Cardiac muscle cell (in vitro differentiated cells and primary cell): ENCODE results near the gene LEPR. TPM values are rescaled to one million over a fixed set of nuclear protein-coding genes. Genes with fewer than 3 reads are reported as not detected.
A peak's percentile ranks its signal among the peaks of the same experiment; 100 is the strongest.

Source experiments
- DNase-seq, 2 donors: peaks; one replicate each; pipeline versions ENCODE4 v3.0.0 to v3.0.0-alpha.2; 2010 to 2017; ENCODE audit warnings: low read depth in 1 of 2, low spot score in 1 of 2
- H3K27ac ChIP-seq: fragments of 200-600 bp; sonication (generic); 2 replicates; pipeline ENCODE4 v1.5.1; 2016
- H3K27me3 ChIP-seq: fragments of 200-600 bp; sonication (generic); 2 replicates; pipeline ENCODE4 v1.6.0; 2016; ENCODE audit warnings: control low read depth
- H3K36me3 ChIP-seq: fragments of 200-600 bp; sonication (generic); 2 replicates; pipeline ENCODE4 v1.5.1; 2016; ENCODE audit warnings: control low read depth
- H3K4me1 ChIP-seq: fragments of 200-600 bp; sonication (generic); 2 replicates; pipeline ENCODE4 v1.8.1; 2017; ENCODE audit warnings: low read depth, mild to moderate bottlenecking, mixed run types
- H3K4me3 ChIP-seq: fragments of 200-600 bp; sonication (generic); 2 replicates; pipeline ENCODE4 v1.5.1; 2016; ENCODE audit warnings: mild to moderate bottlenecking
- H3K9me3 ChIP-seq: fragments of 200-600 bp; sonication (generic); 2 replicates; pipeline ENCODE4 v1.5.1; 2017; ENCODE audit warnings: low read depth, mild to moderate bottlenecking, control low read depth
- polyA plus RNA-seq: library from polyadenylated mRNA; unstranded; fragments of >200 nt; fragmentation: Nextera tagmentation; extraction: Ambion mirVana; gene quantifications from 2 replicates; pipeline ENCODE4 v1.2.1, GENCODE V29; 2016
- total RNA-seq: library from RNA; depleted of rRNA; stranded (reverse); fragments of >200 nt; gene quantifications from 2 replicates; pipeline ENCODE4 v1.2.3, GENCODE V29; 2016
- TF ChIP-seq, protein P1 (sequence below): IDR thresholded peaks from 2 replicates; pipeline ENCODE4 v1.5.1; 2012; ENCODE audit warnings: low read depth, mild to moderate bottlenecking, low read length

LEPR gene
- total and polyA plus RNA-seq, 2 experiments from 2014 or later: 5.5 to 10.2 TPM

DNA sequence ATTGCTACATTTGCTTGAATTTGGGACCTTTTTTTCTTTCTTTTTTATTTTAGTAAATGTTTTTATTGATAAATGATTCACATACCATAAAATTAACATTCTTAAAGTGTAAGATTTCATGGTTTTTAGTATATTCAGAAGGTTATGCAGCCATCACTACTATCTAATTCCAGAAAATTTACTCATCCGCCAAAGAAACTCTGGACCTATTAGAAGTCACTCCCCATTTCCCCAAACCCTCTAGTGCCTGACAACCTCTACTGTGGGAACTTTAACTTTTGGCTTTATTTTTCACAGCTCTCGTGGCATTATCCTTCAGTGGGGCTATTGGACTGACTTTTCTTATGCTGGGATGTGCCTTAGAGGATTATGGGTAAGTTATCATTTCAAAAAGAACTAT, 4.5 kb downstream of the LEPR start:
- Histone ChIP-seq H3K27ac (no peak overlapping the region), H3K4me3 (no peak overlapping the region), H3K36me3 (peaks cover 15% of the 10 kb centered on the region), H3K4me1 (peaks cover 13% of the 10 kb centered on the region), H3K9me3 (no peaks in the 10 kb centered on the region), H3K27me3 (no peaks in the 10 kb centered on the region)
- TF ChIP-seq, protein P1, sequence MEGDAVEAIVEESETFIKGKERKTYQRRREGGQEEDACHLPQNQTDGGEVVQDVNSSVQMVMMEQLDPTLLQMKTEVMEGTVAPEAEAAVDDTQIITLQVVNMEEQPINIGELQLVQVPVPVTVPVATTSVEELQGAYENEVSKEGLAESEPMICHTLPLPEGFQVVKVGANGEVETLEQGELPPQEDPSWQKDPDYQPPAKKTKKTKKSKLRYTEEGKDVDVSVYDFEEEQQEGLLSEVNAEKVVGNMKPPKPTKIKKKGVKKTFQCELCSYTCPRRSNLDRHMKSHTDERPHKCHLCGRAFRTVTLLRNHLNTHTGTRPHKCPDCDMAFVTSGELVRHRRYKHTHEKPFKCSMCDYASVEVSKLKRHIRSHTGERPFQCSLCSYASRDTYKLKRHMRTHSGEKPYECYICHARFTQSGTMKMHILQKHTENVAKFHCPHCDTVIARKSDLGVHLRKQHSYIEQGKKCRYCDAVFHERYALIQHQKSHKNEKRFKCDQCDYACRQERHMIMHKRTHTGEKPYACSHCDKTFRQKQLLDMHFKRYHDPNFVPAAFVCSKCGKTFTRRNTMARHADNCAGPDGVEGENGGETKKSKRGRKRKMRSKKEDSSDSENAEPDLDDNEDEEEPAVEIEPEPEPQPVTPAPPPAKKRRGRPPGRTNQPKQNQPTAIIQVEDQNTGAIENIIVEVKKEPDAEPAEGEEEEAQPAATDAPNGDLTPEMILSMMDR: no peak
- no peak for DNase-seq

DNA sequence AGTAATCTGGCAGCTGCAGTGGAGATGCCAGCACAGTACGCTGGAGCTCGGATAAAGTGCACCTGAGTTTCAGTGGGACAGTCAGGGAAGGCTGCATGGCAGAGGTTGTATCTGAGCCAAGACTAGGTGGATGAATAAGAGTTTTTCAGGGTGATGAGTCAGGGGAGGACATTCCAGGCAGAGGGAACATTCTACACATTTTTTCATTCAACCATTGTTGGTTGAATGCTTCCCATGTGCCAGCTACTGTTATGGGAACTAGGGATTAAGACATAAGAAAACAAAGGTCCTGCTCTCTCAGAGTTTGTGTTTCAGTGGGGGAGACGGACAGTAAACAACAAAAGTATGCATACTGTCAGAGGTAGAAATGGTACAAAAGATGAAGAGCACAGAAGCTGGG, 5.2 kb downstream of the LEPR start:
- Histone ChIP-seq H3K27ac (no peak overlapping the region), H3K27me3 (no peaks in the 10 kb centered on the region), H3K4me1 (peaks cover 13% of the 10 kb centered on the region), H3K36me3 (peaks cover 15% of the 10 kb centered on the region), H3K9me3 (no peaks in the 10 kb centered on the region), H3K4me3 (no peak overlapping the region)
- TF ChIP-seq, protein P1: no peak
- DNase-seq: peak in 1 of 2 donors; percentile 90

DNA sequence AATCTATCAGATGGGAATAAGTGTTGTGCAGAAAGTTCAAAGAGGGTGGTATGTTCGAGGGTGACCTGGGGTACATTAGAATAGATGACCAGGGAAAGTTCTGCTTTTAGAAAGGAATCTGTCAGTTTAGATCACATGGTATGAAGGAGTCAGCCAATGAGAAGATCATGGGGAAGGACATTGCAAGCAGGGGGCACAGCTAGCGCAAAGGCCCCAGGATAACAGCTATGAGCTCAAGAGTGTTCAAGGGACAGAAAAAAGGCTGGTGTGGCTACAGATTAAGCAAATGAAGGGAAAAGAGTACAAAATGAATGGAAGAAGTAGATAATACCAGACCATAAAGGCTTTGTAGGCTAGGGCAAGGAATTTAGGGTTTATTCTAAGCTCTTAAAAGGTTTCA, 8.6 kb downstream of the LEPR start:
- Histone ChIP-seq H3K9me3 (no peaks in the 10 kb centered on the region), H3K4me3 (no peak overlapping the region), H3K36me3 (peaks cover 15% of the 10 kb centered on the region), H3K27ac (peak overlapping the region; percentile 13), H3K4me1 (no peaks in the 10 kb centered on the region), H3K27me3 (no peaks in the 10 kb centered on the region)
- DNase-seq: no peak
- TF ChIP-seq, protein P1: no peak

DNA sequence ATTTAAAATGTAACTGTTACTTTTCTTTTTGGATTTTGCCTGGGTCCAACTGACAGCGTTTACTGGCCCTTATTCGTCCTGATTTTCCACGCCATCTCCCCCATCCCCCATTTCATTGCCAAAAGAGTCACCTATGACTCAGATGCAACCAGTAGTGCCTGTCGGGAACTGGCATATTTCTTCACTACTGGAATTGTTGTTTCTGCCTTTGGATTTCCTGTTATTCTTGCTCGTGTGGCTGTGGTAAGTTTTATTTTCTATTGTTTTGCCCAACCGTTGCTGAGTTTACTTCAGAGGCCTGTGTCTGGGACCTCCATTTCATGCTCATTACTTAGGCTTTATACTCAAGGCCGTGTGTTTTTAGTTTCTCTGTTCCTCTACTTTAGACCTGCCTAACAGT, 9.3 kb downstream of the LEPR start:
- TF ChIP-seq, protein P1: no peak
- Histone ChIP-seq H3K27me3 (no peaks in the 10 kb centered on the region), H3K4me3 (no peak overlapping the region), H3K9me3 (no peaks in the 10 kb centered on the region), H3K27ac (peak overlapping the region; percentile 13), H3K36me3 (peaks cover 15% of the 10 kb centered on the region), H3K4me1 (no peaks in the 10 kb centered on the region)
- DNase-seq: peak in 1 of 2 donors; percentile 91

DNA sequence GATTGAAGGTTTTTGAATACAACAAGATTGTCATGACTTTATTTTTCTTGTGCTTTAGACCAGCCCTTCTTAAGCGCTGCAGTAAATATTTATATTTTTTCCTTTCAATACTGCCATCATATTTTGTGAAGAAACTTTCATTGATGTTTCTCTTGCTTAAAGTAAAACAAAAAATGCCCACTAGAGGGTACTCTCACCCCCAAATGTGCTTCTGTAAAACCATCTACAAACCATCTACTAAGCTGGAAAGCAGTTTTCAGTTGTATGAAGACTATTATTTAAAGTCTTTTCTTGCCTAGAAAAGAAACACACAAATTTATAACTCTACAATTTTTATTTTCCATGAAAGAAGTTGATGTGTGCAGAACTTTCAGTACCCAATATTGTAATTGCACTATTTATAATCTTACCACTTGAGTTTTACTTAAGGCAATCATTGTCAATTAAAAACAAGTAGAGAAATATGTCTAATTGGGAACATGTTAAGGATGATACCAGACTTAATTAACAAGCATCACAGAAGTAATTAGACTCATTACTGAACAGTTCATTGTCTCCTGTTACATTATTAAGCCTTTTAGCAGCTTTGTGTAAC, 10.7 kb downstream of the LEPR start:
- Histone ChIP-seq H3K36me3 (peaks cover 10% of the 10 kb centered on the region), H3K27ac (no peak overlapping the region), H3K4me3 (no peak overlapping the region), H3K4me1 (peaks cover 7% of the 10 kb centered on the region), H3K27me3 (no peaks in the 10 kb centered on the region), H3K9me3 (no peaks in the 10 kb centered on the region)
- DNase-seq: peak; percentile 55 to 77
- TF ChIP-seq, protein P1: peak; percentile 61

DNA sequence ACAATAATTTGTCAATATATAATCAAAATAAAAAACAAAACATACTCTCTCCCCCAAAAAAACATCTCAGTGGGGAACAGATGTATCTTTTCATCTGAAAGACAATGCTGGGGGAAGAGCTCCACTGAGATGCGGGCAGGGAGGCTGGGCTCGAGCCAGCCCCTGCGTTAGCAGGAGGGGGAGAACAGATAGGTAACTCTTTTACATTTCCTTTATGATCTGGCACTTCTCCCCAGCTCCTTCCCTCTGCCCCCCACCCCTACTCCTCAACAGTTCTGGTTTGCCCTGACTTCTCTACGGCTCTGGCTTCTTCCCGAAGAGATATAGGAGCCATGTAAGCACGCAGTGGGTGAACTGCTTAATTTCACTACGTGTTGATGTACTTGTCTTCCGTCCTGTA, 12.4 kb downstream of the LEPR start:
- no peaks in the 10 kb centered on the region for H3K27me3 ChIP-seq
- no peak overlapping the region for H3K27ac ChIP-seq
- DNase-seq: no peak
- H3K4me1 ChIP-seq: peaks cover 15% of the 10 kb centered on the region
- TF ChIP-seq, protein P1: no peak
- H3K36me3 ChIP-seq: peaks cover 2% of the 10 kb centered on the region
- no peak overlapping the region for H3K4me3 ChIP-seq
- no peaks in the 10 kb centered on the region for H3K9me3 ChIP-seq
